Cortex of kidney (tissue), 1 donor: ENCODE results near the gene S100A2.

Experiments
- DNase-seq: peaks from one replicate; lab custom pipeline; 2025; lab: John Stamatoyannopoulos, UW

The S100A2 gene

GRCh38 chr1:153565529-153566374, at the start of gene S100A2:
TSS of gene S100A2 (minus strand) at chr1:153565844. CDS start at chr1:153563877, 1,967 bp downstream.
- DNase-seq, result no peak

GRCh38 chr1:153615406-153615805, 49.8 kb upstream of the S100A2 start:
- no peak for DNase-seq

- no peak for DNase-seq
Observed at GRCh38 chr1:153614906-153615305, 49.3 kb upstream of the S100A2 start.

GRCh38 chr1:153614189-153614900, 48.7 kb upstream of the S100A2 start:
- no peak for DNase-seq

GRCh38 chr1:153613406-153613805, 47.8 kb upstream of the S100A2 start:
- DNase-seq, result no peak

- DNase-seq, result no peak
Observed at GRCh38 chr1:153612755-153613331, 47.2 kb upstream of the S100A2 start, which contains the start of gene S100A16. TSS of gene S100A16 (minus strand) at chr1:153613137. CDS start at chr1:153608151, 4,986 bp downstream.

GRCh38 chr1:153612111-153612754, 46.6 kb upstream of the S100A2 start:
- DNase-seq, result no peak

GRCh38 chr1:153611356-153611755, 45.7 kb upstream of the S100A2 start:
- DNase-seq, result no peak

- no peak for DNase-seq
Observed at GRCh38 chr1:153610811-153611301, 45.2 kb upstream of the S100A2 start.

- DNase-seq, result no peak
Observed at GRCh38 chr1:153610334-153610733, 44.7 kb upstream of the S100A2 start.

GRCh38 chr1:153609585-153609907, 43.9 kb upstream of the S100A2 start:
- DNase-seq, result no peak

GRCh38 chr1:153608742-153609584, 43.3 kb upstream of the S100A2 start:
- DNase-seq, result no peak

GRCh38 chr1:153608089-153608682, 42.5 kb upstream of the S100A2 start:
- DNase-seq, result no peak

- DNase-seq, result no peak
Observed at GRCh38 chr1:153607381-153607780, 41.7 kb upstream of the S100A2 start.

GRCh38 chr1:153606194-153606593, 40.5 kb upstream of the S100A2 start:
- DNase-seq, result no peak

GRCh38 chr1:153602749-153603148, 37.1 kb upstream of the S100A2 start:
- DNase-seq, result no peak

GRCh38 chr1:153599847-153600246, 34.2 kb upstream of the S100A2 start:
- no peak for DNase-seq

GRCh38 chr1:153598309-153599172, 32.9 kb upstream of the S100A2 start:
- DNase-seq, result no peak

GRCh38 chr1:153597206-153597605, 31.6 kb upstream of the S100A2 start:
- DNase-seq, result no peak

- DNase-seq, result no peak
Observed at GRCh38 chr1:153592748-153593147, 27.1 kb upstream of the S100A2 start.
